Activated CD4-positive, alpha-beta T cell treated with anti-CD3 and anti-CD28 coated beads, Interleukin-2, amount 10 ng/mL, durations not matched to agents 7 days and 5 days (primary cell): ENCODE results near the gene BRCA1. TPM values are rescaled to one million over a fixed set of nuclear protein-coding genes. Genes with fewer than 3 reads are reported as not detected.
"Not testable (repeated sequence)": the region's sequence is repeated elsewhere in the genome, so short reads cannot be mapped to it uniquely, and the experiment has no call there.

Source experiments
- CTCF ChIA-PET: fragments of 350-600 bp; sonication (Branson Sonifier 250); formaldehyde crosslinking; loops from one replicate; lab custom pipeline; 2021; ENCODE audit warnings: antibody characterized with exemption; lab: Charles Lee
- POLR2A ChIA-PET: fragments of 350-600 bp; sonication (Branson Sonifier 250); formaldehyde crosslinking; loops from one replicate; lab custom pipeline; 2021; ENCODE audit warnings: antibody characterized with exemption; lab: Charles Lee
- DNase-seq: peaks from one replicate; pipeline ENCODE4 v3.0.0-alpha.2; 2020
- H3K27ac Mint-ChIP-seq: one replicate; pipeline ENCODE4 v1.8.0; 2021; ENCODE audit warnings: mild to moderate bottlenecking, moderate library complexity, mixed read lengths
- H3K27me3 Mint-ChIP-seq: one replicate; pipeline ENCODE4 v1.8.0; 2021; ENCODE audit warnings: mixed read lengths
- H3K36me3 Mint-ChIP-seq: one replicate; pipeline ENCODE4 v1.8.0; 2021; ENCODE audit warnings: low read depth, mixed read lengths
- H3K4me1 Mint-ChIP-seq: one replicate; pipeline ENCODE4 v1.8.0; 2021; ENCODE audit warnings: mixed read lengths
- H3K4me3 Mint-ChIP-seq: one replicate; pipeline ENCODE4 v1.8.0; 2021; ENCODE audit warnings: mild to moderate bottlenecking, moderate library complexity, mixed read lengths
- H3K9me3 Mint-ChIP-seq: one replicate; pipeline ENCODE4 v1.8.0; 2021; ENCODE audit warnings: mixed read lengths
- total RNA-seq, 2 experiments: library from RNA; stranded (reverse); gene quantifications; one replicate each; pipeline ENCODE4 v1.2.3, GENCODE V29; 2021

The BRCA1 gene
- total RNA-seq, 2 experiments from 2014 or later: 67.4 to 76.0 TPM

DNA sequence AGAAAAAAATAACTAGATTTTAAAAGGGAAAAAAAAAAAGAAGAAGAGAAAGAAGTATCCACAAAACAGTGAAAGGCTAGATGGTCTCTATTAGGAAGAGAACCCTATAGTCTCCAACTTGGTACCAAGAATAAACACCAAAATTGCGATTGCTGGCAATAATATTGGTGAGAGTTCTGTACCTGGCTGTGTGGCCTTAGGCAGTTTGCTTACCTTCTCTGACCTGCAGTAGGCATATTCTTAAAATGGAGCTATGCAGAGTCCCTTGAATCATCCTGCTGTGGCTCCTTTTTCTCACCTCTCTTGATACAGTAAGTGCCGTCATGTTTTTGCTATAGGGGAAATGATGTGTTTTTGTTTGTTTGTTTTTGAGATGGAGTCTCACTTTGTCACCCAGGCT is 35.1 kb downstream of the BRCA1 start:
- ChIA-PET CTCF (interaction anchor here (0.7 to 2.4 kb wide), 3 partner anchors 8 to 266 kb away, joined by 3 to 8 read pairs (median 3); partner anchors contain the start of gene BECN1), POLR2A (interaction anchor here (0.7 kb wide), 1 partner anchor 318 kb away, joined by 4 read pairs; no protein-coding TSS in a partner anchor)
- Mint-ChIP-seq H3K36me3 (peaks cover 34% of the 10 kb centered on the region), H3K9me3 (no peaks in the 10 kb centered on the region), H3K27ac (no peak overlapping the region), H3K27me3 (no peaks in the 10 kb centered on the region), H3K4me1 (no peaks in the 10 kb centered on the region), H3K4me3 (no peak overlapping the region)
- DNase-seq: no peak

DNA sequence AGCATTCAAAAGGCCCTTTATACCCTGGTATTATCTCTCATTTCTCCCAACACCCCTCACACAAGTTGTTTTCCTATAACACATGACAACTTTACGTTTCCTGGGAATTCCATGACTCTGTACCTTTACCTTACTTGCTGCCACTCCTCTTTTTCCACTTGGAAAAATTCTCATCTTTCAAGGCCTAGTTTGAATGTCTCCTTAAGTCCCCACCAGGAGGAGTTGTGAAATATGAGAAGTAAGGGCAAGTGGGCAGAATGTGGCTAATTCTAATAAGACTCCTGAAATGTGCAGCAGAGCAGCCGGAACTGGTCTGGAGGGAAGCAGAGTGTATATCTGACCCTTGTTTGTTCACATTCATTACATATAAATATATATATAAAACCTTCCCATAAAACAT is 39.7 kb downstream of the BRCA1 start:
- Mint-ChIP-seq H3K27ac (no peak overlapping the region), H3K27me3 (no peaks in the 10 kb centered on the region), H3K9me3 (no peaks in the 10 kb centered on the region), H3K36me3 (peaks cover 36% of the 10 kb centered on the region), H3K4me1 (no peaks in the 10 kb centered on the region), H3K4me3 (no peak overlapping the region)
- CTCF ChIA-PET: no interaction called here
- DNase-seq: no peak
- POLR2A ChIA-PET: no interaction called here

DNA sequence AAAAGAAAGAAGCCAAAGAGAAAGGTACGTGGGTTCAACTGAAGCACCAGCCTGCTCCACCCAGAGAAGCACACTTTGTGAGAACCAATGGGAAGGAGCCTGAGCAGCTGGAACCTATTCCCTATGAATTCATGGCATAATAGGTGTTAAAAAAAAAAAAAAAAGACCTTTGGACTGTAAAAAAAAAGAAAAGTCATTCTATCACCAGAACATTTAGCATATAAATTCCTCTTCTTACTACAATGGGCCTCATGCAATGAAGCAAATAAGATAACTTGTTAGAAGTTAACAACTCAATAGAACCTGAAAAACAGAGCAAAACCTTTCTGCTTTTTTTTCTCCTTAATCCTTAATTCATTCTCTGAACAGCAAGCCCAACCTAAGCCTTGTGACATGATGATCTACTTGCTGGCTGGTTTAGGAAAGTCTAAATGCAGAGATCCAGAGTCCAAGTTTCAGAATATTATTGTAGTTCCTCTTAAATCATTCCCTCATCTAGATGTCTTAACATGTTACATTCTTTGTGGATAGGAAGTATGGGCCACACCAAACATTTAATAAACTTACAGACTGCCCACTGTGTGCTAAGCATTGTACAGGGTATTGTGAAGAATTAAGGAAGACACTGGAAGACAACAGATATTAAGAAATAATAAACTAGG is 45.4 kb downstream of the BRCA1 start:
- CTCF ChIA-PET: no interaction called here
- Mint-ChIP-seq H3K4me1 (no peaks in the 10 kb centered on the region), H3K9me3 (no peaks in the 10 kb centered on the region), H3K27ac (no peak overlapping the region), H3K36me3 (peaks cover 35% of the 10 kb centered on the region), H3K4me3 (no peak overlapping the region), H3K27me3 (no peaks in the 10 kb centered on the region)
- POLR2A ChIA-PET: no interaction called here
- DNase-seq: no peak

DNA sequence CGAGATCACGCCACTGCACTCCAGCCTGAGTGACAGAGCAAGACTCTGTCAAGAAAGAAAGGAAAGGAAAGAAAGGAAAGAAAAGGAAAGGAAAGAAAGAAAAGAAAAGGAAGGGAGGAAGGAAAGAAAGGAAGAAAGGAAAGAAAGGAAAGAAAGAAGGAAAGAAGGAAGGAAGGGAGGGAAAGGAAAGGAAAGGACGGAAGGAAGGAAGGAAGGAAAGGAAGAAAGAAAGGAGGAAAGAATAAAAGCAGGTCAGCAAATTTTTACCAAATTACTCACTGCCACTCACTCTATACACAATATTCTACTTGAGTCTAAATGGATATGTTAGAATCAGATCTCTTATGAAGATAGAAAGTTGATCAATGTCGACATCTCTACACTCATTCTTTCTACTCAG is 50.3 kb downstream of the BRCA1 start:
- no peaks in the 10 kb centered on the region for H3K9me3 Mint-ChIP-seq
- POLR2A ChIA-PET: no interaction called here
- no peaks in the 10 kb centered on the region for H3K4me1 Mint-ChIP-seq
- no peak for DNase-seq
- H3K27ac Mint-ChIP-seq: no peak overlapping the region
- CTCF ChIA-PET: no interaction called here
- H3K27me3 Mint-ChIP-seq: no peaks in the 10 kb centered on the region
- H3K36me3 Mint-ChIP-seq: peaks cover 32% of the 10 kb centered on the region
- H3K4me3 Mint-ChIP-seq: no peak overlapping the region

DNA sequence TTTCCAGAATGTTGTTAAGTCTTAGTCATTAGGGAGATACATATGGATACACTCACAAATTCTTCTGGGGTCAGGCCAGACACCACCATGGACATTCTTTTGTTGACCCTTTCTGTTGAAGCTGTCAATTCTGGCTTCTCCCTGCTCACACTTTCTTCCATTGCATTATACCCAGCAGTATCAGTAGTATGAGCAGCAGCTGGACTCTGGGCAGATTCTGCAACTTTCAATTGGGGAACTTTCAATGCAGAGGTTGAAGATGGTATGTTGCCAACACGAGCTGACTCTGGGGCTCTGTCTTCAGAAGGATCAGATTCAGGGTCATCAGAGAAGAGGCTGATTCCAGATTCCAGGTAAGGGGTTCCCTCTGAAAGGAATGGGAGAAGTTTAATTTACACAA is 54.3 kb downstream of the BRCA1 start:
- Mint-ChIP-seq H3K27ac (no peak overlapping the region), H3K27me3 (no peaks in the 10 kb centered on the region), H3K4me1 (no peaks in the 10 kb centered on the region), H3K4me3 (no peak overlapping the region), H3K36me3 (peaks cover 31% of the 10 kb centered on the region), H3K9me3 (no peaks in the 10 kb centered on the region)
- ChIA-PET POLR2A (no interaction called here), CTCF (interaction anchor here (0.6 to 1.0 kb wide), 2 partner anchors 123 to 413 kb away, joined by 3 read pairs; partner anchors contain the start of gene DHX8)
- no peak for DNase-seq

DNA sequence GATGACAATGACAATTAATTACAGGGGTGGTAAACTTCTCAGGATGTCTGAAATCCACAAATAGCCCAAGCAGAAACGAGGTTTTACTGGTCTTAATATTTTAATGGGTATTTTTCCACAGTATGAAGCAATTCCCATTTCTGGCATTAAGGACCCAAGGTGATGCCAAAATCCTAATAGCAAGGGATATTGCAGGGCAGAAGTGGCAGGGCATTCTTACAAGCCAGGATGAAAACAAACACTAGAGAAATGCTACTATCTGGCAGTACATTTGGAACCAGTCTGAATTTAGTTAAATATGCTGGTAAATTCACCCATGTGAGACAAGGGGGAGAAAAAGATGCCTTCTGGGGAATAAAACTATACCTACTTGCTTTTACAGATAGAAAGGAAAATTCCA is 54.9 kb downstream of the BRCA1 start:
- Mint-ChIP-seq H3K9me3 (no peaks in the 10 kb centered on the region), H3K27ac (no peak overlapping the region), H3K36me3 (peaks cover 27% of the 10 kb centered on the region), H3K27me3 (no peaks in the 10 kb centered on the region), H3K4me1 (no peaks in the 10 kb centered on the region), H3K4me3 (no peak overlapping the region)
- ChIA-PET CTCF (interaction anchor here (1.0 kb wide), 1 partner anchor 414 kb away, joined by 3 read pairs; the partner anchor contains the start of gene DHX8), POLR2A (no interaction called here)
- DNase-seq: no peak

DNA sequence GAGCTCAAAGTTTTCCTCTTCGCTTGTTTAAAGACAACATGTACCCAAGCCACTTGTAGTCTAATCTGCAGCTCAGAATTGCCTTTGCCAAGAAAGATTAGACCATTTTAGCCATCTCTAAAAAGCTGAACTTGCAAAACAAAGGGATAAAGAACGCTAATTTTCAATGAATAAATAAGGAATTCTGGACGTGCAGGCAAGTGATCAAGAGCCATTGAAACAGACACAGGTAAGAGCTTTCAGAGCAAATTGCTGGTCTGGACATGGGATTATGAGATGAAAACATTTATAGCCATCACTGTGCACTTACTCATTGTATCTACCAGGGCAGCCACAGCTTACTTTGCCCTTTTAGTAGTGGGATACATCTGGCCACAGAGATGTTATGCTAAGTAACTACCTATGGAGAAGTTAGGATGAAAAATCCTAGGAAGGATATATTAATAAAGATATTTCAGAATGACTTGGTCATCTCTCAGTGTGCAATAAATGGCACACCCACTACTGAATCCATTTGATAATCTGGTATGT is 55.7 kb downstream of the BRCA1 start:
- Mint-ChIP-seq H3K27me3 (no peaks in the 10 kb centered on the region), H3K9me3 (no peaks in the 10 kb centered on the region), H3K4me3 (no peak overlapping the region), H3K36me3 (peaks cover 25% of the 10 kb centered on the region), H3K27ac (no peak overlapping the region), H3K4me1 (no peaks in the 10 kb centered on the region)
- no peak for DNase-seq
- ChIA-PET POLR2A (interaction anchor here (0.6 kb wide), 1 partner anchor 1313 kb away, joined by 5 read pairs; no protein-coding TSS in a partner anchor), CTCF (interaction anchor here (0.5 kb wide), 1 partner anchor 185 kb away, joined by 5 read pairs; no protein-coding TSS in a partner anchor)

DNA sequence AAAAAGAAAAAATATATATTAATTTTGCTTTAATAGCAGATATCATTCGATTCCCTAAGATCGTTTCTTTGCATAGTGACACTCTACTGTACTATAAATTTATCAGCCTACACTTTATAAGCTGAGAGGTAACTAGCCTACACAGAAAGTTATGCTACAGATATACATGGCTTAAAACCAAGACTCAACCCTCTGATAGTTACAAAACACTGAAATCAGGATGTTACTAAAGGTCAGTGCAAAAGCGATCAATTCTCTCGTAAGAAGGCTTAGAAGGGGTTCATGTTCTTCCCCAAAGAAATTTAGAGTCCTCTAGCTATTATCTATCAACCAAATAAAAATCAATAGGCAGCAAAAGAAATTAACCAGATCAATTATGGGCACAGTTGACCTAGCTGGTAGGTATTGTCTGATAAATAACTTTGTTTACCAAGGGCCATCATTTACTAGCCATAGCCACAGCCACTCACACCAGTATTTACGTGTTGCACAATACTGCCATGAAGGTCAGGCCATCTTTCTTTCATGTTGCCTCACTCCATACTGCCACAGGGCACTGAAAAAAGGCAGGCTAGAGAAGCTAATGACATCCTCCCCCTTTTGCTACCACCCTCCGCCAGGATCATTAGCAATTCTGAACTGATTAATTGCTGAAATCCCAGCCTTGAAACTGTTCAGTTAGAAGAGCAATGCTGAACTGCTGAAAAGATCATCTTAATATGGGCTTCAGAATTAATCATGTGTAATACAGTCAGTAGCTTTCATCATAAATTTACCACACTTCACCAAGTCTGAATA is 56.4 kb downstream of the BRCA1 start:
- Mint-ChIP-seq H3K27ac (no peak overlapping the region), H3K4me3 (no peak overlapping the region), H3K9me3 (no peaks in the 10 kb centered on the region), H3K36me3 (peaks cover 30% of the 10 kb centered on the region), H3K27me3 (no peaks in the 10 kb centered on the region), H3K4me1 (no peaks in the 10 kb centered on the region)
- no peak for DNase-seq
- CTCF ChIA-PET: interaction anchor here (0.5 to 0.7 kb wide), 2 partner anchors 155 to 185 kb away, joined by 3 to 5 read pairs; no protein-coding TSS in a partner anchor
- POLR2A ChIA-PET: interaction anchor here (0.6 kb wide), 1 partner anchor 1312 kb away, joined by 5 read pairs; no protein-coding TSS in a partner anchor

DNA sequence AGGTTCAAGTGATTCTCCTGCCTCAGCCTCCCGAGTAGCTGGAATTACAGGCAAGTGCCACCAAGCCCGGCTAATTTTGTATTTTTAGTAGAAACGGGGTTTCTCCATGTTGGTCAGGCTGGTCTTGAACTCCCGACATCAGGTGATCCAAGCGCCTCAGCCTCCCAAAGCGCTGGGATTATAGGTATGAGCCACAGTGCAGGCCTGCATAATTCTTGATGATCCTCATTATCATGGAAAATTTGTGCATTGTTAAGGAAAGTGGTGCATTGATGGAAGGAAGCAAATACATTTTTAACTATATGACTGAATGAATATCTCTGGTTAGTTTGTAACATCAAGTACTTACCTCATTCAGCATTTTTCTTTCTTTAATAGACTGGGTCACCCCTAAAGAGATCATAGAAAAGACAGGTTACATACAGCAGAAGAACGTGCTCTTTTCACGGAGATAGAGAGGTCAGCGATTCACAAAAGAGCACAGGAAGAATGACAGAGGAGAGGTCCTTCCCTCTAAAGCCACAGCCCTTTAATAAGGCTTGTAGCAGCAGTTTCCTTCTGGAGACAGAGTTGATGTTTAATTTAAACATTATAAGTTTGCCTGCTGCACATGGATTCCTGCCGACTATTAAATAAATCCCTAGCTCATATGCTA is 62.1 kb downstream of the BRCA1 start:
- H3K9me3 Mint-ChIP-seq: no peaks in the 10 kb centered on the region
- peaks cover 21% of the 10 kb centered on the region for H3K36me3 Mint-ChIP-seq
- H3K27me3 Mint-ChIP-seq: no peaks in the 10 kb centered on the region
- no peak overlapping the region for H3K4me3 Mint-ChIP-seq
- H3K4me1 Mint-ChIP-seq: no peaks in the 10 kb centered on the region
- CTCF ChIA-PET: interaction anchor here (0.6 kb wide), 1 partner anchor 69 kb away, joined by 4 read pairs; no protein-coding TSS in a partner anchor
- no peak for DNase-seq
- POLR2A ChIA-PET: no interaction called here
- H3K27ac Mint-ChIP-seq: no peak overlapping the region

DNA sequence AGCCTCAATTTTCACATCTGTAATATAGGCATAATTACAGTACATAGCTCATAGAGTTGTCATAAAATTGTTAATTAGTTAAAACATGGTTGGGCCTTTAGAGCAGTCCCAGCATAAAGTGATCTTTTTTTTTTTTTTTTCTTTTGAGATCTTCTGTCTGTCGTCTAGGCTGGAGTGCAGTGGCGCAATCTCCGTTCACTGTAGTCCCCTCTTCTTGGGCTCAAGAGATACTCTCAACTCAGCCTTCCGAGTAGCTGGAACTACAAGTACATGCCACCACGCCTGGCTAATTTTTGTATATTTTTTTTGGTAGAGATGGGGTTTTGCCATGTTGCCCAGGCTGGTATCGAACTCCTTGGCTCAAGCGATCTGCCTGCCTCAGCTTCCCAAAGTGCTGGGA is 69.1 kb downstream of the BRCA1 start:
- Mint-ChIP-seq H3K4me1 (no peaks in the 10 kb centered on the region), H3K4me3 (no peak overlapping the region), H3K9me3 (no peaks in the 10 kb centered on the region), H3K27me3 (no peaks in the 10 kb centered on the region), H3K36me3 (peaks cover 25% of the 10 kb centered on the region), H3K27ac (no peak overlapping the region)
- no peak for DNase-seq
- ChIA-PET POLR2A (no interaction called here), CTCF (interaction anchor here (0.6 to 0.7 kb wide), 4 partner anchors 103 to 1651 kb away, joined by 3 to 4 read pairs (median 3); no protein-coding TSS in a partner anchor)

DNA sequence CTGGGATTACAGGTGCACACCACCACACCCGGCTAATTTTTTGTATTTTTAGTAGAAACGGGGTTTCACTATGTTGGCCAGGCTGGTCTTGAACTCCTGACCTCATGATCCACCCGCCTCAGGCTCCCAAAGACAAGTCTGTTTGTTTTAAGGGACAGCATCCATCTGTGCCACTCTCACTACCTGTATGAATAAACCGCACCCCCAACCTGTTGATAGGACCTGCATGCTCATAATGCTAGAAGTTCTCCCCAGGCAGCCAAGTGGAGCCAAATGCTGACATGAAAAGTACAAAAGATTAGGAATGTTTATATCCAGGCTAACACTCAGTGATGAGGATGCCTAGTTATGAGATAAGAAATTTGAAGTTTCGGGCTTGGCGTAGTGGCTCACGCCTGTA is 72.2 kb downstream of the BRCA1 start:
- H3K27ac Mint-ChIP-seq, H3K9me3 Mint-ChIP-seq, H3K4me3 Mint-ChIP-seq, H3K4me1 Mint-ChIP-seq, H3K27me3 Mint-ChIP-seq, DNase-seq, POLR2A ChIA-PET, CTCF ChIA-PET: not testable (repeated sequence)
- peaks cover 35% of the 10 kb centered on the region for H3K36me3 Mint-ChIP-seq

DNA sequence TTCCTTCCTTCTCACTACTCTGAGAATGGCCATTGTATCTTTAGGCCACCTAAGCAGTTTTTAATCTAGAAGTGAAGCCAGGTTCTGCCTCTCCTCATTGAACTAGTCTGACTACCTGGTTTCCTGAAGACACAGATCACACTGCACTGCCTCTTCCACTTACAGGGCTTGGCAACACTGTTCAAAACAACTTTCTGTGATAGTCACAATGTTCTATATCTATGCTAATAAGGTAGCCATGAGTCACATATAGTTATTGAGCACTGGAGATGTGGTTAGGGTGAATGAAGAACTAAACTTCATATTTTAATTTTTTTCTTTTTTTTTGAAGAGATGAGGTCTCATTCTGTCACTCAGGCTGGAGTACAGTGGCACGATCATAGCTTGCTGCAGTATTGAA is 73.2 kb downstream of the BRCA1 start:
- H3K9me3 Mint-ChIP-seq: no peaks in the 10 kb centered on the region
- H3K36me3 Mint-ChIP-seq: peaks cover 40% of the 10 kb centered on the region
- DNase-seq: no peak
- ChIA-PET CTCF (no interaction called here), POLR2A (no interaction called here)
- no peak overlapping the region for H3K27ac Mint-ChIP-seq
- H3K4me3 Mint-ChIP-seq: no peak overlapping the region
- no peaks in the 10 kb centered on the region for H3K27me3 Mint-ChIP-seq
- no peaks in the 10 kb centered on the region for H3K4me1 Mint-ChIP-seq
